HG03442 (cell line): Measurements from ENCODE around the gene BOC.

Experiments used
- ATAC-seq: cut with Tn5 transposase; IDR thresholded peaks from one replicate; pipeline ENCODE4 v1.9.1; 2021; ENCODE audit warnings: mild to moderate bottlenecking, moderate library complexity; ENCODE audit not compliant: unreplicated experiment

BOC gene

DNA sequence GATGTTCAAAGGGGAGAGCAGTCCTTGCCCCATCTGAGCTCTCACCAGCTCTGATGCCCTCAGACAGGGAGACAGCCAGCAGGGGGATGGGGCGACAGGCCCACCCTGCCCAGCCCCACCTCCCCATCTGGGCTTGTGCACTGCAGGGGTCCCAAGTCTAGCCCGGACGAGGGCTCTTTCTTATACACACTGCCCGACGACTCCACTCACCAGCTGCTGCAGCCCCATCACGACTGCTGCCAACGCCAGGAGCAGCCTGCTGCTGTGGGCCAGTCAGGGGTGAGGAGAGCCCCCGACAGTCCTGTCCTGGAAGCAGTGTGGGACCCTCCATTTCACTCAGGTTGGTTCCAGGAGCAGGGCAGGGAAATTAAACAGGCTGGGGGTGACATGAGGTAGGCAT is 73.9 kb downstream of the BOC start:
- ATAC-seq = no peak

DNA sequence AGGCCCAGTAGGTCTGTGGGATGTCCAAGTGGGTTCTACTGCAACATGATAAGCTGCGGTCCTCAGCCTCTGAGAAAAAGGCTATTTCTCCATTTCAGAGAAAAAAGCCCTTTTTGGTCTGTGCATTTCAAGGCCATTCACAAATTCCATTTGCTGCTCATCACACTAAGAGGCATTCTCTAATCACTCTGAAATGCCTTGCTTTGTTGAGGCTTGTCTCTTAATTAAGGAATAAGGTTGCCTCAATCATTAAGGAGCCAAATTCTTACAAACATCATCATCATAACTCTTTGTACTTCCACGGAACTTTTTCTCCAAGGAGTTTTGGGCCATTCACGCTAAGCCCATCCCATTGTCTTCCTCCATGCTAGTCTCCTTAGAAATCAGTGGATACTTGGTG is 74.4 kb downstream of the BOC start:
- ATAC-seq = no peak

DNA sequence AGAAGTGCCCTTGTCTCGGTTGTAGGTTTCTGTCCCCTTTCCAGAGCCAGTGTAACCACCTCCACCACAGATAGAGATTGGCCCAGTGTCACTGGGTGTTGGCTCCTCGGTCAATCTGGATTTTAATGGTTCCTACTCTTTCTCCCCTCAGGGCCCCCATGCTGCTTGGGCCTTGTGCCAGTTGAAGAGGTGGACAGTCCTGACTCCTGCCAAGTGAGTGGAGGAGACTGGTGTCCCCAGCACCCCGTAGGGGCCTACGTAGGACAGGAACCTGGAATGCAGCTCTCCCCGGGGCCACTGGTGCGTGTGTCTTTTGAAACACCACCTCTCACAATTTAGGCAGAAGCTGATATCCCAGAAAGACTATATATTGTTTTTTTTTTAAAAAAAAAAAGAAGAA is 75.2 kb downstream of the BOC start:
- no peak for ATAC-seq

DNA sequence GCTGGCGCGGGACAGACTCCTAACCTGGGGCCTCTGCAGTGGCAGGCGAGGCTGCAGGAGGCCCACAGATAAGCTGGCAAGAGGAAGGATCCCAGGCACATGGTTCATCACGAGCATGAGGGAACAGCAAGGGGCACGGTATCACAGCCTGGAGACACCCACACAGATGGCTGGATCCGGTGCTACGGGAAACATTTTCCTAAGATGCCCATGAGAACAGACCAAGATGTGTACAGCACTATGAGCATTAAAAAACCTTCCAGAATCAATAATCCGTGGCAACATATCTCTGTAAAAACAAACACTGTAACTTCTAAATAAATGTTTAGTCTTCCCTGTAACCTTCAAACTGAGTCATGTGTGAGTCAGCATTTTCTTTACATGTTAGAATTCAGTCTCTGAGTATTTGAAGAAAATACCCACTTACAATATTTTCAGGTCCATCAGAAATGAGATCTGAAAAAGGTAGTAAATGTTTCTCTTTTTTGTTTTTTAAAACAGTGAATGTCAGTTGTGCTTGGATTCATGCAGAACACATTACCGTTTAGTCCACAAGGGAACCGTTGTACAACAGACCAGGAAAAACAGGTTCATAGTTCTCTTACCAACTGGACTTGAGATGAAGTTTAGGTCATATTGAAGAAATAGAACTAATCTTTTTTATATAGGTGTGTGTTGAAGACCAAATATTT is 75.9 kb downstream of the BOC start:
- ATAC-seq = no peak

DNA sequence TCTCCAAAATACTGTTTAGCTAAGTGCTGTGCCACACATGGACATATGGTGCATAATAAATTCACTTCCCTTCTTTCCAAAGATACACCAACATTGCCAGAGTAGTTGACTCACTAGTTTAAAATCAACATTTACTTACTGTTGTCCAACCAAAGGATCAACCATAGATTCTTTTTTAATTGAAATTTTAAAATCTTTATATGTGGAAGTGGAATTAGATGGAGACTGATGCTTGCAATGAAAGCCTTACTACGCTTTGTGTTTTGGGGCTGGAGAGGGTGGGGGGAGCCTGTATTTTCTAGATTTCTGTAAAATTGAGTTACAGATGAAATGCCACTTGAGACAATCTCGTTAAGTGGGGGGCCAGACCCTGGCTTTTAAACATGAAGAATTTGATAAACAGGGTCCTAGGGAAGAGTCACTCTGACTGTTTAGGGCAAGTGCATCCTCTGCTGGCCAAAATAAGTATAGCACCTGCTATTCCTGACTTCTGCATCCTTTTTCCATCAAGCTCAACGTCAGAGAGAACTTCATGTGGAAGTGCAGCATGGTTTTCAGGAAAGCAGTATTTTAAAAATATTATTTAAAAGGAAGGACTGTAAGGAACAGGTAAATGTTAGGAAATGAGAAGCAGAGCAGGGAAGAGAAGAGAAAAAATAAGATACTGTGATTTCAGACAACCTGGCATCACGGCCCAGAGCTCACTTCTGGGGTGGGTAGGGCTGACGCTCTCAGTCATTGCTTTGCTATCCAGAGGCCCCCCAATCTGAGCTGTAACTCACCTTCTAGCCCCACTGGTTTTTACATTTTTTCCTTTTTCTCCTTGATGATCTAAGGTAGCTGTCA is 76.7 kb downstream of the BOC start:
- ATAC-seq = no peak

DNA sequence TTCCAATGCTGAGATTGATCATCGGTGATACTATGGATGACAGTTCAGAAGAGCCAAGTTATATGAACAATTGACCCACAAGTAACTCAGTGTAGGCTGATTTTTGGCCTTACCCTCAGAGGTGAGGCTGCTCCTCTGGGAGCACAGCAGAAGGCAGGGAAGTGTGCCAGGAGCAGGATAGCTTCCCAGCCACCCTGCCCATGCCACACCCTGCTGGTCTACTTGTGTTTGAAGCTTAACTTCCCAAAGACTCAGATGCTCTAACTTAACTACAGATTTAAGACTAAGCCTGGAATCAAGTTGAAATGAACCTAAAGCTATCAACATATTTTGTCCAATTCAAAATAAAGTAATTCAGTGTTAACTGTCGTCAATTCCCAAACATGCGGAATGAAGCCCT is 77.5 kb downstream of the BOC start:
- no peak for ATAC-seq

DNA sequence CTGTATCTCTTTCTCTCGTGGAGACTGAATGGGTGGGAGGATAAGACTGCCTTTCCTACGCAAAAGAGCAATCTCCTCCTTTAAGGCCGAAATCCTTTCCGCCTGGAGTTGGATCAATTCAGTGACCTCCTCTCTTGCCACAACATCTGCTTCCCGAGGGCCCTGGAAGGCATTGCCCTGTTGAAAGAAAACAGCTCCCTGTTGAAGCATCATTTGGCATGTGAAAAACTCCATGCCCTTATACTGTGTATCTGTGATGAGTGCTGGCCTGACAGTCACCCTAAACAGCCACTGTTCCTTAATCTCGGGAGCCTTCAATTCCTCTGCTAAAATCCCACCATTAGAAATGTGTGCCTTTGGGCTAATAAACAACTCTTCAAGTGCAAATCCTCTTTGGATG is 80.2 kb downstream of the BOC start:
- ATAC-seq = no peak

DNA sequence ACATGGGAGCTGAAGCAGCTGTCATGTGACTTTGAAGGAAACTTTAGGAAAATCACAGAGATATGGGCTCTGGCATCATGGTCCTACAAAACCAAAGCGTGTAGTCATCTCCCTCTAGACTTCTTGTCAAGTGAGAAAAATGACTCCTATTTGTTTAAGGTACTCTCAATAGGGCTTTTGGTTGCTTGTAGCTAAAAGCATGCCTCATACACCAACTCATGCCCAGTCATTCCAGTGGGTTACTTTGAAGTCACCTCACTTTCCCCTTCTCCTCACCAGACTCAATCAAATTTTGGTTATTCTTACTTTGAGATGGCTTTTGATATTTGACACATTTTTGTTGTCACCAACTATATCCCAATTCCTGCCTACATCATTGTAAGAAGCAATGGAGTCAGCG is 81.6 kb downstream of the BOC start:
- ATAC-seq = no peak

DNA sequence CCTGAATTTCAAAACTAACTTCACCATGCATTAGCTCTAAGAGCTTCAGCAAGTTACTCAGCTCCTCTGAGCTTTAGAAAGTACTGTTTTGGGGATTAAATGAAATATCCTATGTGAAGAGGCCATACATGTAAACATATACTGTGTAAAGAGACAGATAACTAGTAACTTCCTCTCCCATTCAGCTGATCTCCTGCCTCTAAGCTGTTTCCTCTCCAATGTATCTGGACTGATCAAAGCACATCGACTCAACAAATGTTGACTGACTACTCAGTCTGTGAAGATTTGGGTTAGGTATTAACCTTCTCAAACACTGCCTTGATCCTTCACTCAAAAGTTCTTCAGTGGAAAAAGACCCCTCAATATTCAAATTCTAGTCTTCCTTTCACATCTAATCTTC is 82.0 kb downstream of the BOC start:
- no peak for ATAC-seq

DNA sequence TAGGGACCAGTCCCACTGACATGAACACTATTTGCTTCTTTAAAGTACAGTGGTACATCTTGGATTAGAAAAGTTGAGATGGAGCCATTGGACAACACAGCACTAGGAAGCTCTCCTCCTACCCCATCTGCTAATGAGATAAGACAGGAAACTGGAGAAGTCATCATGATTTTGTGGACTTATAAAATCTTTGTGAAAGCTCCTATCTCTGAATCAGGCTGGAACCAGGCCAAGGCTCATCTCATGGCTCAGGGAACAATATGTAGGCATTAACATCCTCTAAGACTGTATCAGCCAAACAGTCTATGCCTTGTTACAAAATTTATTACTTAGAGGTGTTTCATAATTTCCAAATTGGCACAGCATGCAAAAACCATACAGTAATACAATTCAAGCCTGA is 84.1 kb downstream of the BOC start:
- no peak for ATAC-seq

DNA sequence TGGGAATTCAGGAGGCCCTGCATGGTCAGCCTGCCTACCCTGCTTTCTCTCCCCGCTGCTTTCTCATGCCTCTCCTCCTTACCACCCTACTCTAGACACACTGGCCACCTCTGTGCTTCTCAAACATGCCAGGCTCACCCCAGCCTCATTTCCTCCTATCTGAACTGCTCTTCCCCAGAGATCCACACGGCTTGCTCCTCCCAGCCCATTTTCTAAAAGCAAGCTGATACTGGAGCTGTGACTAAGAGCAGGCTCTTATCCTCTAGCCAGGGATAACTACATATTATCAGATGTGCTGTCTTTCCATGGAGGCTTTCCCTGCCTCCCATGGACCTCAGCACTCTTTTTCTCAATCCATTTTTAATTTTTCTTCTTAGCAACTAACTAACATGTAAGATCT is 85.9 kb downstream of the BOC start:
- ATAC-seq = no peak

DNA sequence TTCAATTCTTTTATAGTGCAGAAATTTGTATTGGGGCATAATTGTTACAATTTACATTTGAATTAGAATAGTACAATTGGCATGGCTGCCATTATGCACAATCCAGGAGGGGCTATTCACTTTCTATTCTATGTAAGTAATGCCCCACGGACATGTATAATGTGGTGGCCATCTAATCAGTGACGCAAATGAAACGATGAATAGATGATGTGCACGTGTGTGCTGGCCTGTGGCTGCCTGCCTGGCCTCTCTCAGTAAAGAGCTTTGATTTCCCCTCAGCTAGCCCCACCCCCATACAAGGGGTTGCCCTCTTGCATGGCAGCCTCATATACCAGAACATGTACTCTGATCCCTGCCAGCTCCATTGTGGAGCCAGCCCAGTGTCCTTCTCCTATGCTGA is 86.5 kb downstream of the BOC start:
- no peak for ATAC-seq

DNA sequence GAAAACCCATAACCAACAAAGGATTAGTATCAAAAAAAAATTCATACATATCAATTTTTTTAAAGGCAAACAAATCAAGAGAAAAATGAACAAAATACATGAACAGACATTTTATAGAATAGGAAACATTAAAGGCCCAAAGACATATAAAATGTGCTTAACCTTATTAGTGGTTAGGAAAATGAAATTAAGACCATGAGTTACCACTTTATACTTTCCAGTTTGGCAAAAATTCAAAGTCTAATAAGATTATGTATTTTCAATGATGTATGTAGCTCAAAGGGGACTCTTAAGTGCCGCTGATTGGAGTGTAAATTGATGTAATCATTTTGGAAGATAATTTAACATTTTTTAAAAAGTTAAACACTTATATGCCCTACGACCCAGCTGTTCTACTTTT is 89.2 kb downstream of the BOC start:
- no peak for ATAC-seq

DNA sequence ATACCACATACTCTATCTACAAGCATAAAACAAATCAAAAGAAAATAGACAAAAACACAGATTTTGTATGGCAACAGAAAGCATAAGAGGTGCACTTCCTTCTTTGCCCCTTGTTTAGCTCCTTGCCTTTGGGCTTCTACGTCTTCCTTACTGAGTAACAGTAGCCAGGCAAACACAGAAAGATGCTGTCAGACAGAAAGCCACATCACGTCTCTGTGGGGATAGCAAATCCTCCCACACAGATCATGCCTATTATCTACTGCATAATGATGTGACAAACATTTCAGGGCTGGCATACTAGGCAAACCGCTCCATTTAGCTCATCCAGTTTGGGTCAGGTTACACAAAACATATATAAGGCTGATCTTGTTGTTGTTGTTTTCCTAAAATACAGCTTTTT is 92.7 kb downstream of the BOC start:
- no peak for ATAC-seq

DNA sequence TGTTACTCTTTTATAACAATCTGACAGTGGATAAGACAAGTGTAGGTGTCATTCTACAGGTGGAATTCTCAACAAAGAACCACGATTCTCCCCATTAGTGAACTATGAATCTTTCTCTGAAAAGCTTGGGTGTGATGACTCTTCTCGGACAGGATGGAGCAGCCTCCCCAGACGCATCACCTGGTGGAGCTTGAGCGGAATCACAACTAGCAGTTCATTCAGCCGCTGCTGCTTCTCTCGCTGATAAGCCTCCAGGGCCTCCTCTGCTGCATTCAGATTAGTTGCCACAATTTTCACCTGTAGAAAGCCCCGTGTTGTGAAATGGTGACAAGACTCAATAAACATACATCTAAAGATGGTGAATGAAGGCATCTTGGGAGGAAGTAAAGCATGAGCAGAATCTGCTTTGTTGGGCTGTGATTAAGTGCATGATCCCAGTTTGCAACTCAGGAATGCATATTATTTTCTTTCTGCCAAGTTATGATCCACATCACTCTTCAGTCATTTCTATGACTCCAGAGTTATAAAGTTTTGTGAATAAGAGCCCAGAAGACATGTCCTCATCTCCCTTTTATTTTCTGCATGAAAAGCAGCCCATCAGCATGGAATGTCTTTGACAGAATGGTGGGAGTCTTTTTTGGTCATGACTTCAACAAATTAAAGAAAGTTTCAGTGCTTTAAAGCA is 93.6 kb downstream of the BOC start:
- no peak for ATAC-seq

DNA sequence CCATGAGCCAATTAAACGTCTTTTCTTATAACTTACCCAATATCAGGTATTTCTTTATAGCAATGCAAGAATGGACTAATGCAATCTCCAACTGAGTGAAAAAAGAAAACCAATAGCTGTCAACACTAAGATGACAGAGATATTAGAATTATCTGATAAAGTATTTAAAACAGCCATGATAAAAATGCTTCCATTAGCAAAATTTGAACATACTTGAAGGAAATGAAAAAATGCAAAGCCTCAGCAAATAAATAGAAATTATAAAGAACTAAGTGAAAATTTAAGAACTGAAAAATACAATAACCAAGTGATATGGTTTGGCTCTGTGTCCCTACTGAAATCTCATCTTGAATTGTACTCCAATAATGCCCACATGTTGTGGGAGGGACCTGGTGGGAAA is 99.6 kb downstream of the BOC start:
- ATAC-seq = no peak

DNA sequence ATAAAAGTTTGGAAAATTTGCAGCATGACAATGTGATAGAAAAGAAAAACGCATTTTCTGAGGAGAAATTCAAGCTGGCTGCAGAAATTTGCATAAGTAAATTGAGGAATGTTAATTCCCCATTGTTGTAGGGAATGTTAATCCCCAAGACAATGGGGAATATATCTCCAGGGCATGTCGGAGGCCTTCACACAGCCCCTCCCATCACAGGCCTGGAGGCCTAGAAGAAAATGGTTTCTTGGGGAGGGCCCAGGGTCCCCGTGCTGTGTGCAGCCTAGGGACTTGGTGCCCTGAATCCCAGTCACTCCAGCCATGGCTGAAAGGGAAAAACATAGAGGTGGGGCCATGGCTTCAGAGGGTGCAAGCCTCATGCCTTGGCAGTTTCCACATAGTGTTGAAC is 101.1 kb downstream of the BOC start:
- ATAC-seq = no peak

DNA sequence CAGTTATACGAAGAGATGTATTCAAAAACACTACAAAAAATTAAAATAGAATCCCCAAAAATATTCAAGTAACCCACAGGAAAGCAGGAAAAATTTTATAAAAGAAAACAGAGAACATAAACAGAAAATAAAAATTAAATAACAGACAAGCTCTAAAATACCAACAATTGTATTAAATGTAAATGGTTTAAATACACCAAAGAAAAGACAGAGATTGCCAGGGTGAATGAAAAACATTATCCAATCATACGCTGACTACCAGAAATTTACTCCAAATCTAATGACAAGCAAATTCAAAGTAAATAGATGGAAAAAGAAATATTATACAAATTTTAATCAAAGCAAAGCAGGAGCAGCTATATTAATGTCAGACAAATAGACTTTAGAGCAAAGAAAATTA is 103.6 kb downstream of the BOC start:
- ATAC-seq = no peak

DNA sequence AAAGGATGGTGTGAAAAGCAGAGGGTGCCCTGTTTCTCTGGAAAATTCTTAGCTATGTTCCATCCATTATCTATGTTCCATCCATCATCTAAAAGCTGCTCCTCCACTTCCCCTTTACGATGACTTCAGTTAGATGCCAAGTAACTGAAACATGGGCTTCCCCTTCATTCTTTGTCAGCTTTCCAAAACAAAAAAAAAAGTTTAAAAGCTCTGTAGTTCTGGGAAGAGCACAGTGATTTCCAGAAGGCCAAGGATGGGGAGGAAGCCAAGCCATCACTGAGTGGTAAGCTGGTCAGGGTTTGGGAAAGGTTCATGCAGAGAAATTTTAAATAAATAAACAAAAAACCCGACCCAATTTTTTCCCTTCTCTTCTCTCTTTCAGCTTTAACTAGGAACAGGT is 118.4 kb downstream of the BOC start:
- ATAC-seq = no peak

DNA sequence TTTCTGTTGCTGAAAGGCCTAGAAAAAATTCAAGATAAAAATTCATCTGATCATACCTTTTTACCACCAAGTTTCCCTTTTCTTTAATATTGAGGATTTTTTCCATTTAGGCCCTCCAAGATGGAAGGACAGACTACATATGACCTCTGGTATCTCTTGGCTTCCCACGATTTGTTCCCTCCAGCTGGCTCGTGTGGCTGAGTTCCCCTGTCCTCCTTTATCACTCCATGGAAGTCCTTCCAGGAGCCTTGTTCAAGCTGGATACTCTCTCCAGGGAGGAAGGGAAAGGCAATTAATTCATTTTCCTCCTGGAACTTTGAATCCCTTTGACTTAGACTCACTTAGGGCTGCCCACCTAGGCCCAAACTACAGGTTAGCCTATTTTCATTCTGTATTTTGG is 119.4 kb downstream of the BOC start:
- no peak for ATAC-seq

DNA sequence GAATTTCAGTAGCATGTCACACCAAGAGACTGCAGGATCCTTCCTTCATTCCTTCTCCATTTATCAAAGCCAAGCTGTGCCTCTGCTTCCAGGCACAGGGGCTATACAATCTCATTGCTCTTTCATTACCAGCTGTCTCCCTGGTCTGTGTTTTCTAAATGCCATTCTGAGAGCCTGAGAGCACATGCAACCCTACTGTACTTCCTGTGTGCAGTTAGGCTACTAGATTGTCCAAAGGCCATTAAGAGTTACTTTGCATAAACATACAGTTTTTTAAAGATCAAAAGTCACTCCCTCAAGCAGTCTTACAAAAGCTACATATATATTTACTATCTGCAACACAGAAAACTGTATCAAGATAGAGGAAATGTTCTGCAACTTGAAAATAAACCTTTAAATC is 119.8 kb downstream of the BOC start:
- ATAC-seq = no peak
